Smooth muscle cell (in vitro differentiated cells): ENCODE data around the gene FKBP10. TPM values are rescaled to one million over a fixed set of nuclear protein-coding genes. Genes with fewer than 3 reads are reported as not detected.

Source experiments
- DNase-seq: peaks from one replicate; lab custom pipeline; 2025; ENCODE audit not compliant: unreplicated experiment; lab: John Stamatoyannopoulos, UW
- H2AFZ ChIP-seq: fragments of 200-600 bp; sonication (generic); 2 replicates; pipeline ENCODE4 v1.6.0; 2016; ENCODE audit warnings: antibody characterized with exemption, low read depth, mild to moderate bottlenecking
- H3F3A ChIP-seq: fragments of 200-600 bp; sonication (generic); 2 replicates; pipeline ENCODE4 v1.6.0; 2017; ENCODE audit warnings: antibody characterized with exemption, low read depth
- H3K27ac ChIP-seq: fragments of 200-600 bp; sonication (generic); 2 replicates; pipeline ENCODE4 v1.5.1; 2016; ENCODE audit warnings: low read depth, mild to moderate bottlenecking
- H3K27me3 ChIP-seq: fragments of 200-600 bp; sonication (generic); 2 replicates; pipeline ENCODE4 v1.6.1; 2016; ENCODE audit warnings: low read depth, mild to moderate bottlenecking
- H3K36me3 ChIP-seq: fragments of 200-600 bp; sonication (generic); 2 replicates; pipeline ENCODE4 v1.5.1; 2016; ENCODE audit warnings: low read depth
- H3K4me1 ChIP-seq: fragments of 200-600 bp; sonication (generic); 2 replicates; pipeline ENCODE4 v1.5.1; 2016; ENCODE audit warnings: low read depth
- H3K4me2 ChIP-seq: fragments of 200-600 bp; sonication (generic); 2 replicates; pipeline ENCODE4 v1.6.0; 2016; ENCODE audit warnings: mild to moderate bottlenecking
- H3K4me3 ChIP-seq: fragments of 200-600 bp; sonication (generic); 2 replicates; pipeline ENCODE4 v1.5.1; 2016; ENCODE audit warnings: mild to moderate bottlenecking
- H3K79me2 ChIP-seq: fragments of 200-600 bp; sonication (generic); 2 replicates; pipeline ENCODE4 v1.6.0; 2016; ENCODE audit warnings: low read depth, mild to moderate bottlenecking
- H3K9ac ChIP-seq: fragments of 200-600 bp; sonication (generic); 2 replicates; pipeline ENCODE4 v1.6.0; 2016; ENCODE audit warnings: low read depth
- H3K9me3 ChIP-seq: fragments of 200-600 bp; sonication (generic); replicated peaks from 2 replicates; pipeline ENCODE4 v1.5.1; 2016; ENCODE audit warnings: low read depth
- H4K20me1 ChIP-seq: fragments of 200-600 bp; sonication (generic); 2 replicates; pipeline ENCODE4 v1.6.0; 2016; ENCODE audit warnings: low read depth
- WGBS: methylation state at CpG from one replicate; pipeline ENCODE4 v1.1.7; 2016; ENCODE audit warnings: low lambda C conversion rate; 5-methylcytosine and 5-hydroxymethylcytosine counted together
- polyA plus RNA-seq: library from polyadenylated mRNA; unstranded; fragments of >200 nt; fragmentation: Nextera tagmentation; extraction: Ambion mirVana; gene quantifications from 2 replicates; pipeline ENCODE4 v1.2.1, GENCODE V29; 2016
- total RNA-seq: library from RNA; depleted of rRNA; stranded (reverse); fragments of >200 nt; gene quantifications from 2 replicates; pipeline ENCODE4 v1.2.3, GENCODE V29; 2014
- TF ChIP-seq, protein P1 (sequence below): fragments of 200-600 bp; sonication (generic); IDR thresholded peaks from 2 replicates; pipeline ENCODE4 v1.5.1; 2017; ENCODE audit warnings: borderline replicate concordance, mild to moderate bottlenecking, antibody characterized with exemption; ENCODE audit not compliant: insufficient read depth, poor library complexity, severe bottlenecking

The FKBP10 gene
- total and polyA plus RNA-seq, 2 experiments from 2014 or later, result 289 to 603 TPM

DNA sequence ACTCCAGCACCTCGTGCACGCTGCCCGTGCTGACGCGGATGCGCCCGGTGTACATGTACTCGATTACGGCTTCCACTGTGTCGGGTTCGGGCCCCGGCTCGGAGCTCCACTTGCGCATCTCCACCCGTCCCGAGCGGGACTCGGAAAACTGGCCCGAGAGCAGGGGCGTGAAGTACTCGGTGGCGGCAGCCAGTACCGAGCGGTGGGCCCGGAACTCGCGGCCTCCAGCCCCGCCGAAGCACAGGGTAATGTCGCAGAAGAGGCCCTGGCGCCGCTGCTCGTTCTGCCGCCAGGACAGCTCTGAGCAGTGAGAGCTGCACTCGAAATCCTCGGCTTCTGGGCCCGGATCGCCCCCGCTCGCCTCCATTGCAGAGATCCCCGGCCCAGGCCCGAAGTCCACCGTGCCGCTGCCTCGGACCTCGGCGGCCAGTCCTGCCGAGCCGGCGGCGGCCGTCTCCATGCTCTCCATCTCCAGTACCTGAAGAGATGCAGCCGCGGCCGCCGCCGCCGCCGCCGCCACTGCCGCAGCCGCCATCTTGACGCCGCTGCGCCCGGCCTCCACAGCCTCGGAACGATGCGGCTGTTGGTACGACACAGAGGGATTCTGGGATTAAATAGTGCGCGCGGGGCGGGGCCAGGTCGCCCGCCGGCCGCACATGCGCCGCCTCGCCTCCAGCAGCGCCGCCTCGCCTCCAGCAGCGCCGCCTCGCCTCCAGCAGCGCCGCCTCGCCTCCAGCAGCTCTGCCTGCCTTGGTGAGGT lies 52.2 kb downstream of the FKBP10 start, which contains the start of gene KLHL11:
Gene KLHL11, minus strand, starts transcription at position 588 of the 760 bp plus-strand sequence. Its CDS starts 53 bp downstream, at position 535.
- H3K27ac ChIP-seq, result peak within 1 kb of the TSS; percentile 80
- peaks cover 12% of the 10 kb centered on the region for H3K4me1 ChIP-seq
- WGBS, result under 1% methylated on average over 78 of the region's 90 CpGs
- H3K9ac ChIP-seq, result peak within 1 kb of the TSS; percentile 90
- peak within 1 kb of the TSS; percentile 80 for H2AFZ ChIP-seq
- TF ChIP-seq, protein P1, sequence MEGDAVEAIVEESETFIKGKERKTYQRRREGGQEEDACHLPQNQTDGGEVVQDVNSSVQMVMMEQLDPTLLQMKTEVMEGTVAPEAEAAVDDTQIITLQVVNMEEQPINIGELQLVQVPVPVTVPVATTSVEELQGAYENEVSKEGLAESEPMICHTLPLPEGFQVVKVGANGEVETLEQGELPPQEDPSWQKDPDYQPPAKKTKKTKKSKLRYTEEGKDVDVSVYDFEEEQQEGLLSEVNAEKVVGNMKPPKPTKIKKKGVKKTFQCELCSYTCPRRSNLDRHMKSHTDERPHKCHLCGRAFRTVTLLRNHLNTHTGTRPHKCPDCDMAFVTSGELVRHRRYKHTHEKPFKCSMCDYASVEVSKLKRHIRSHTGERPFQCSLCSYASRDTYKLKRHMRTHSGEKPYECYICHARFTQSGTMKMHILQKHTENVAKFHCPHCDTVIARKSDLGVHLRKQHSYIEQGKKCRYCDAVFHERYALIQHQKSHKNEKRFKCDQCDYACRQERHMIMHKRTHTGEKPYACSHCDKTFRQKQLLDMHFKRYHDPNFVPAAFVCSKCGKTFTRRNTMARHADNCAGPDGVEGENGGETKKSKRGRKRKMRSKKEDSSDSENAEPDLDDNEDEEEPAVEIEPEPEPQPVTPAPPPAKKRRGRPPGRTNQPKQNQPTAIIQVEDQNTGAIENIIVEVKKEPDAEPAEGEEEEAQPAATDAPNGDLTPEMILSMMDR, result no peak
- peak; percentile 62 for DNase-seq
- peaks cover 24% of the 10 kb centered on the region for H3F3A ChIP-seq
- peaks cover 55% of the 10 kb centered on the region for H4K20me1 ChIP-seq
- H3K36me3 ChIP-seq, result peaks cover 23% of the 10 kb centered on the region
- H3K9me3 ChIP-seq, result no peaks in the 10 kb centered on the region
- H3K4me2 ChIP-seq, result peak within 1 kb of the TSS; percentile 98
- no peaks in the 10 kb centered on the region for H3K27me3 ChIP-seq
- H3K79me2 ChIP-seq, result peaks cover 48% of the 10 kb centered on the region
- peak within 1 kb of the TSS; percentile 94 for H3K4me3 ChIP-seq

DNA sequence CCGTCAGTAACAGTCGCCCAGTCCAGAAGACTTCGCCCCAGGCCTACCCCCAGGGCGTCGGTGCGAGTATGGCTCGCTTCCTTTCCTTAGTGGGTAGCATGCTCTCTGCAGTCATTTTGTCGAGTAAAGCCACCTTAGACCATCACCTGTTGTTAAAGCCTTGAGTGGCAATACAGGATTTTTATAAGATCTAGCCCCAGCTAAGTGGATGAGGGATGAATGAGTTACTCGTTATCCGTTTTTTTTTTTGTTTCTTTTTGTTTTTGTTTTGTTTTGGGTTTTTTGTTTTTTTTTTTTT lies 52.7 kb downstream of the FKBP10 start:
- Histone ChIP-seq H3K4me3 (peak overlapping the region; percentile 94), H2AFZ (no peak overlapping the region), H3K9me3 (no peaks in the 10 kb centered on the region), H3F3A (peaks cover 29% of the 10 kb centered on the region), H3K27ac (peak overlapping the region; percentile 25), H3K36me3 (peaks cover 23% of the 10 kb centered on the region), H3K27me3 (no peaks in the 10 kb centered on the region), H3K9ac (no peak overlapping the region), H4K20me1 (peaks cover 55% of the 10 kb centered on the region), H3K79me2 (peaks cover 43% of the 10 kb centered on the region), H3K4me1 (peaks cover 12% of the 10 kb centered on the region), H3K4me2 (peak overlapping the region; percentile 98)
- TF ChIP-seq, protein P1, result no peak
- no peak for DNase-seq
- 11% methylated on average over 10 of the region's 10 CpGs for WGBS

DNA sequence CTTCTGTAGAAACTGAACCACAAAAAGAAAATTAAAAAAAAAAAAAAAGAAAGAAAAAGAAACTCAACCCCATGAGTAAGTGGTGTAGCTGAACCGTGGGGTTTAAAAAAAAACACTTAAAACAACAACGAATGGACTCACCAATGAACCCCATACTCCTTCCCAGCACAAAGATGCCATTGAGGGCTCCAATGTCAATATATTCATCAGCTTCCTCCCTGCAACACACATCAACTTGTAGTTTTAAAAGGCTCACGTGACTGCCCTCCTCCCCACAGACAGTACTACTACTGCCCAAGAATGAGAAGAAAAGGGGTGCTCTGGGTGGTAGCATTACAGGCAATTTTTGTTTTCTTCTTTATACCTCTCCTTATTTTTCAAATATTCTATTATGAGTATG lies 55.8 kb downstream of the FKBP10 start:
- H3K9me3 ChIP-seq, result no peaks in the 10 kb centered on the region
- peaks cover 29% of the 10 kb centered on the region for H4K20me1 ChIP-seq
- H3K4me1 ChIP-seq, result peaks cover 7% of the 10 kb centered on the region
- H3F3A ChIP-seq, result peaks cover 35% of the 10 kb centered on the region
- H3K9ac ChIP-seq, result no peak overlapping the region
- H2AFZ ChIP-seq, result no peak overlapping the region
- TF ChIP-seq, protein P1, result no peak
- H3K4me2 ChIP-seq, result no peak overlapping the region
- 100% methylated on average over 3 of the region's 3 CpGs for WGBS
- H3K36me3 ChIP-seq, result peaks cover 23% of the 10 kb centered on the region
- no peaks in the 10 kb centered on the region for H3K27me3 ChIP-seq
- no peak for DNase-seq
- H3K4me3 ChIP-seq, result no peak overlapping the region
- H3K79me2 ChIP-seq, result peaks cover 13% of the 10 kb centered on the region
- H3K27ac ChIP-seq, result no peak overlapping the region

DNA sequence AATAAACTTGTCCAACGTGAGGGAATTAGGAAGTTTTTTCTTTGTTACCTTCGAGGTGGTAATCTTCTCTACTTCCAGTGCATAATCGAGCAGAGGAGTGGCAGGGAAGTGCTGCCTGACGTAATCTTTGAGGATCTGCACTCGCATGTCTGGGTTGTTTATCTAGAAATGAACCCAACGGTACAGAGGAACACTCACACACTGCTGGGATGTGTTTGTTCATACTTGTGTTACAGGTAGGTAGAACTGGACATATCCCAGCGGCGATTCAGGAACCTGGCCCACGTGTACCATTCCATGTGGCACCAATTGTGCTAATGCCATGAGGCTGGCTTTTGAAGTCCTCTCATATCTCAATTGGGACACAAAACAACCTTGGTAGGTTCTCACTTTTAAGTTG lies 56.6 kb downstream of the FKBP10 start:
- no peaks in the 10 kb centered on the region for H3K27me3 ChIP-seq
- WGBS, result 89% methylated on average over 9 of the region's 9 CpGs
- H3K79me2 ChIP-seq, result peaks cover 4% of the 10 kb centered on the region
- H3K27ac ChIP-seq, result no peak overlapping the region
- no peak overlapping the region for H3K9ac ChIP-seq
- peaks cover 20% of the 10 kb centered on the region for H4K20me1 ChIP-seq
- H3K36me3 ChIP-seq, result peaks cover 23% of the 10 kb centered on the region
- no peaks in the 10 kb centered on the region for H3K4me1 ChIP-seq
- TF ChIP-seq, protein P1, result no peak
- peaks cover 35% of the 10 kb centered on the region for H3F3A ChIP-seq
- H2AFZ ChIP-seq, result no peak overlapping the region
- H3K4me2 ChIP-seq, result no peak overlapping the region
- no peak overlapping the region for H3K4me3 ChIP-seq
- no peak for DNase-seq
- H3K9me3 ChIP-seq, result no peaks in the 10 kb centered on the region
